GM10248 (cell line): ENCODE measurements around the gene CCDC83.
A peak's percentile ranks its signal among the peaks of the same experiment; 100 is the strongest.

Source experiments
- CTCF ChIA-PET: fragments of 300-600 bp; sonication (Branson Sonifier 250); formaldehyde crosslinking; extraction: SDS; loops from one replicate; lab custom pipeline; 2021; ENCODE audit warnings: antibody characterized with exemption; lab: Yijun Ruan, JAX
- POLR2A ChIA-PET: fragments of 350-650 bp; sonication (Branson Sonifier 250); formaldehyde crosslinking; extraction: SDS; loops from one replicate; lab custom pipeline; 2020; ENCODE audit warnings: antibody characterized with exemption; lab: Yijun Ruan, JAX
- DNase-seq: peaks from one replicate; pipeline ENCODE4 v3.0.0; 2012; ENCODE audit errors: extremely low spot score
- TF ChIP-seq, protein P1 (sequence below): IDR thresholded peaks from 2 replicates; pipeline ENCODE4 v1.5.1; 2012; ENCODE audit warnings: mild to moderate bottlenecking, low read depth; ENCODE audit errors: extremely low read depth, missing control alignments, control extremely low read depth

Gene CCDC83

DNA sequence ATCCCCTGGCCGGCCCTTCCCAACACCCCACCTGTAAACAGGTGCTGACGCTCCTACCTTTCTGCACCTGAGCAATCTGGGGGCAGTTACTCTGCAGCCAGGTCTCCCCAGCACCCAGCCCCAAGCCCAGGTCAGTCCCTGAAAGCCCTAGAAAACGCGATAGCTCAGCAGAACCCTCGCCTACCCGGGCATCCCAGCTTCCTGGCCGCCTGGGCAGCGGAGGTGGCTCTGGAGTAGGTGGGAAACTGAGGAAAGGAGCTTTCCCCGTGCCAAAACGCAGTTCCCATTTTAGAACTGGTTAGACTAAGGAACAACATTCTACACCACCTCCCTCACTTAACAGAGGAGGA is 44.7 kb upstream of the CCDC83 start:
- DNase-seq: no peak
- TF ChIP-seq, protein P1, sequence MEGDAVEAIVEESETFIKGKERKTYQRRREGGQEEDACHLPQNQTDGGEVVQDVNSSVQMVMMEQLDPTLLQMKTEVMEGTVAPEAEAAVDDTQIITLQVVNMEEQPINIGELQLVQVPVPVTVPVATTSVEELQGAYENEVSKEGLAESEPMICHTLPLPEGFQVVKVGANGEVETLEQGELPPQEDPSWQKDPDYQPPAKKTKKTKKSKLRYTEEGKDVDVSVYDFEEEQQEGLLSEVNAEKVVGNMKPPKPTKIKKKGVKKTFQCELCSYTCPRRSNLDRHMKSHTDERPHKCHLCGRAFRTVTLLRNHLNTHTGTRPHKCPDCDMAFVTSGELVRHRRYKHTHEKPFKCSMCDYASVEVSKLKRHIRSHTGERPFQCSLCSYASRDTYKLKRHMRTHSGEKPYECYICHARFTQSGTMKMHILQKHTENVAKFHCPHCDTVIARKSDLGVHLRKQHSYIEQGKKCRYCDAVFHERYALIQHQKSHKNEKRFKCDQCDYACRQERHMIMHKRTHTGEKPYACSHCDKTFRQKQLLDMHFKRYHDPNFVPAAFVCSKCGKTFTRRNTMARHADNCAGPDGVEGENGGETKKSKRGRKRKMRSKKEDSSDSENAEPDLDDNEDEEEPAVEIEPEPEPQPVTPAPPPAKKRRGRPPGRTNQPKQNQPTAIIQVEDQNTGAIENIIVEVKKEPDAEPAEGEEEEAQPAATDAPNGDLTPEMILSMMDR: no peak
- ChIA-PET CTCF (no interaction called here), POLR2A (no interaction called here)

- TF ChIP-seq, protein P1: no peak
- DNase-seq: peak; percentile 73
- ChIA-PET CTCF (no interaction called here), POLR2A (no interaction called here)
These were observed 44.1 kb upstream of the CCDC83 start, which contains the start of gene SYTL2 for GRCh38 chr11:85810871-85811611. Gene SYTL2 (minus strand): TSS chr11:85811141. CDS start chr11:85757725, 53,416 bp downstream.

DNA sequence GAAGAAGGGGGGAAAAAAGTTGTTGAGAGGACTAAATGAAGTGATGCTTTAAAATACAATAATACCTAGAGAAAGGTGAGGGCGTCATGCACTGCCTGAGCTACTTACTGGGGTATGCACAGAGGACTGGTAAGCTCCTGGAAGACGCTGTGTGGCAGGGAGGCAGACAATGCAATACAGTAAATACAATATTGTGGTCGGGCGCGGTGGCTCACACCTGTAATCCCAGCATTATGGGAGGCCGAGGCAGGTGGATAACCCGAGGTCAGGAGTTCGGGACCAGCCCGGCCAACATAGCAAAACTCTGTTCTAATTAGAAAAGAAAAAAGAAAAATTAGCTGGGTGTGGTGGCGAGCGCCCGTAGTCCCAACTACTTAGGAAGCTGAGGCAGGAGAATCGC is 43.6 kb upstream of the CCDC83 start:
- TF ChIP-seq, protein P1: no peak
- DNase-seq: no peak
- ChIA-PET POLR2A (no interaction called here), CTCF (no interaction called here)

- TF ChIP-seq, protein P1: no peak
- ChIA-PET CTCF (interaction anchor here (0.9 to 2.5 kb wide), 4 partner anchors 8 to 41 kb away, joined by 3 to 7 read pairs (median 5); partner anchors contain the start of gene CCDC83), POLR2A (no interaction called here)
- DNase-seq: no peak
These were observed 41.5 kb upstream of the CCDC83 start for GRCh38 chr11:85813721-85814120.

DNA sequence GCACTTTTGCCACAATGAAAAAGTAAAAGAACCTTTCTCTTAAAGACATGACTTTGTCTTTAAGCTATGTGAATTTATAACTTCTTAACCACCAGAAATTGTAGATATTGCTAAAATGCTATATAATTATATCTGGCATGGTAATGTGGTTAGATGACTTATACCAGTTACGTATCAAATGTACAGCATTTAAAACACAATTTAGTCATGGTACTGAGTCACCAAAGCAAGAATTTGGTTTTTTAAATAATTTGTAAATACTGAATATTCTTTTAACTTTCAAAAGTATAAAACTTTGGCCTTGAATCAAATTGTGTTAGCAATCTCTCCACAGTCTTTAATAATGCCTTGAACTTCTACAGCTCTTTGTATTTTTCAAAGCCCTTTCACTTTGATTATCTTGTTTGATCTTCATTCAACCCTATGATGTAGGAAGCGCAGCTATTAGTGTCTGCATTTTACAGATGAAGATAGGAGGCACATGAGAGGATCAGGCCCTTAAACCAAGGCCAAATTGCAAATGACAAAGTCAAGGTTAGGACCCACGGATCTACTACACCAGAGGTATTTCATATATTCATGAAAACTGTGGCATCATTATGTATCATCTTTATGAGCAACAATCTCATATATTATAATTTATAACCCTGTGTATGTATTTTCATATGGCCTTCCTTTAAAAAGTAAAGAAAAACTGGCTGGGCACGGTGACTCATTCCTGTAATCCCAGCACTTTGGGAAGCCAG is 39.8 kb upstream of the CCDC83 start:
- ChIA-PET CTCF (interaction anchor here (2.5 kb wide), 1 partner anchor 10 kb away, joined by 7 read pairs; no protein-coding TSS in a partner anchor), POLR2A (no interaction called here)
- TF ChIP-seq, protein P1: no peak
- DNase-seq: no peak

DNA sequence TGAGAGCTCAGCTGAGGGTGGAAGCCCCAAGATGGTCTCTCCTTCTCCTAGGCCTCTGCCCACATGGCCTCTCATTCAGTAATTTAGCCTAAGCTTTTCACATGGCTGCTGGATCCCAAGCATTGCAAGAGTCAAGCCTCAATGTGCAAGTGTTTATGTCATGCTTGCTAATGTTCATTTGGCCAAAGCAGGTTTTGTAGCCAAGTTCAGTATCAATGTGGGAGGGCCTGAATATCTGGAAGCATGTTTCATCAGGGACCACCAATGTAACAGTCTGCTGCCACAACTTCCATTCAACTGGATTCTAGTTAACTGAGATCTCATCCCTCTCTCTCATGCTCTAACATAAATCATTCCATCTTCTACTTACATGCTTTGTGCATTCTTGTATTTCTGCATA is 35.7 kb upstream of the CCDC83 start:
- TF ChIP-seq, protein P1: no peak
- POLR2A ChIA-PET: no interaction called here
- CTCF ChIA-PET: no interaction called here
- no peak for DNase-seq
